ENCODE results near the gene ARHGAP29. TPM values are rescaled to one million over a fixed set of nuclear protein-coding genes. Genes with fewer than 3 reads are reported as not detected.
A peak's percentile ranks its signal among the peaks of the same experiment; 100 is the strongest.

ARHGAP29 gene
- total and polyA plus RNA-seq, 2 of the 4 experiments (the other 2 are of a cell fraction) = 19.1 to 30.3 TPM

DNA sequence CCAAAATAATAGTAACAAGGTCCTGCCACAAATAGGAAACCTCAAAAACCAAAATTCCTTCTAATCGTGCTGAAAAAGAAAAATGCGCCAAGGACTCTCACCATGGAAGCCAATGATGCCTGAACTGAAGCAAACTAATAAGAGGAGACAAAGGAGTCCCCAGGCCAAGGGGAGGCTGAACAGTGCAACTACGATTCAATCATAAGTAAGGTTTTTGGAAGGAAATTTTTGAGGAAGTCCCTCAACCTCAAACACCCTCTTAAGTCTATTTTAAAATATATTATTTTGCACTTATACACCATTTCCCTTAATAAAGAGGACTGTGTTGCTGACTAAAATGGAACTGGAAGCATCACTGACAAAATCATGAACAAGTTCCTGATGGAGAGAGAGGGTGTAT is 1.7 kb upstream of the ARHGAP29 start:
- no peak overlapping the region for H2BK5ac ChIP-seq (ENCODE audit: low read depth, low read length, poor library complexity, severe bottlenecking)
- no peak overlapping the region for H3K4me3 ChIP-seq (ENCODE audit: insufficient read depth, low read depth, low read length)
- peaks cover 8 to 26% of the 10 kb centered on the region in 2 experiments; a peak in 3 of 4 replicates for H3K79me1 ChIP-seq (ENCODE audit: low read depth in 1 of 2, low read length in 2 of 2)
- no peak overlapping the region for H2BK120ac ChIP-seq (ENCODE audit: low read depth, low read length)
- no TSS peak for BruUV-seq (replicated peaks)
- CTCF ChIA-PET = interaction anchor here (0.8 to 0.9 kb wide), 2 partner anchors 32 to 97 kb away, joined by 3 read pairs; no protein-coding TSS in a partner anchor
- TF ChIP-seq POLR2A (IDR thresholded peaks at IDR 0.05; ENCODE audit: low read depth, low read length) (no peak), NFE2L2 (IDR thresholded peaks at IDR 0.05; ENCODE audit: low read depth, low read length) (no peak), RCOR1 (IDR thresholded peaks at IDR 0.05; ENCODE audit: insufficient replicate concordance, low read length) (no peak), MAFK (IDR thresholded peaks at IDR 0.05; ENCODE audit: low read depth, low read length) (no peak), CEBPB (IDR thresholded peaks at IDR 0.05; ENCODE audit: low read depth, low read length) (no peak)
- no peak overlapping the region for H3K18ac ChIP-seq (ENCODE audit: low read depth, low read length)
- no peak overlapping the region for H3K27ac ChIP-seq (ENCODE audit: insufficient read depth, low read length)
- no peak overlapping the region for H2AK5ac ChIP-seq (ENCODE audit: low read depth, low read length)
- H4K20me1 ChIP-seq (ENCODE audit: insufficient read depth, low read length) = no peaks in the 10 kb centered on the region
- POLR2A ChIA-PET (ENCODE audit: unreplicated experiment) = no interaction called here
- no peak overlapping the region for H2BK15ac ChIP-seq (ENCODE audit: low read depth, low read length)
- H3K4me1 ChIP-seq (ENCODE audit: control insufficient read depth, insufficient read depth, low read length) = peaks cover 1% of the 10 kb centered on the region; the same call in 1 of the 2 replicates
- H2BK20ac ChIP-seq (ENCODE audit: low read depth, low read length) = peak overlapping the region; percentile 11; the same call in 1 of the 2 replicates
- H4K8ac ChIP-seq (ENCODE audit: low read depth in 2 of 2, low read length in 2 of 2) = no peak overlapping the region
- no peak overlapping the region for H3K4me2 ChIP-seq (ENCODE audit: low read depth, low read length)
- WGBS, 2 experiments (ENCODE audit: extremely low coverage in 2 of 2, insufficient read length in 1 of 2) = no CpG with 5 or more reads among the region's 3 CpGs
- no peaks in the 10 kb centered on the region; the same call in 1 of the 2 replicates for H3K27me3 ChIP-seq (ENCODE audit: control insufficient read depth, insufficient read depth, low read length)
- H3K14ac ChIP-seq (replicated peaks; ENCODE audit: low read depth, low read length) = no peak overlapping the region
- dilution Hi-C loops (cut with HindIII; ENCODE audit: low sequenced_read_pairs, unreplicated experiment) (no loop called here), in situ Hi-C loops (cut with MboI; ENCODE audit: low sequenced_read_pairs) (no loop called here), intact Hi-C loops (cut with micrococcal nuclease) (loop anchor here (5.0 to 10.0 kb wide), 2 partner anchors 192 to 334 kb away; partner anchors contain the start of gene GCLM)
- no peaks in the 10 kb centered on the region for H3K9me3 ChIP-seq (ENCODE audit: control insufficient read depth, insufficient read depth, low read length)
- ATAC-seq (ENCODE audit: low read depth) (no peak), DNase-seq (no peak)
- H3K9me1 ChIP-seq (ENCODE audit: insufficient read depth, low read length) = no peaks in the 10 kb centered on the region
- H3K4ac ChIP-seq (ENCODE audit: low read depth, low read length) = no peak overlapping the region
- no peak overlapping the region for H2AK9ac ChIP-seq (replicated peaks; ENCODE audit: low read depth, low read length, poor library complexity)
- no peak overlapping the region for H4K91ac ChIP-seq (ENCODE audit: insufficient read depth, low read depth, low read length)
- H3K56ac ChIP-seq (ENCODE audit: extremely low read depth, insufficient read depth, low read length) = no peak overlapping the region
- no peak overlapping the region for H2AFZ ChIP-seq (replicated peaks; ENCODE audit: low read length, poor library complexity)
- H3K23ac ChIP-seq (ENCODE audit: low read depth, low read length) = no peak overlapping the region
- no peak overlapping the region for H4K5ac ChIP-seq (ENCODE audit: low read depth, low read length)
- no peak overlapping the region for H3K9ac ChIP-seq (ENCODE audit: low read depth, low read length)
- no peaks in the 10 kb centered on the region for H3K36me3 ChIP-seq (ENCODE audit: control insufficient read depth, insufficient read depth, low read length)

Measured in IMR-90 (cell line).